Measurements from ENCODE around the gene ITGA6. TPM values are rescaled to one million over a fixed set of nuclear protein-coding genes. Genes with fewer than 3 reads are reported as not detected.

ITGA6 gene
- polyA plus RNA-seq, 4 donors = 90.8 to 121 (median 98.6) TPM

DNA sequence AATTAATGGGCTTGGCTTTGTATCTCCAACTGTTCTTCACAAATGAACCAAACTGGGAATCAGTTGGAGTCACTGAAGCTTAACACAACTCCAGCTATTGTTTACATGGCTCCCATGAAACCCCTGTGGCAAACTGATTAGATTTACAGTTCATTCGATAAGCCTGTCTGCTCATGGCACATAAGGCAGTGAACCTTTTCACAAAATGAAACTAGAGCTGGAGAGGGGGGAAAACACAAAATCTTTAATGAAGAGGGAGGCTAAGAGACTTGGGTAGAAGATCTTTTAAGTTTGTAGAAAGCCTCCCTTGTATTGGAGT lies 11.6 kb upstream of the ITGA6 start:
- DNase-seq (ENCODE audit: low read depth in 4 of 4, low spot score in 2 of 4) = no peak

GRCh38 chr2:172416447-172417058 lies 10.8 kb upstream of the ITGA6 start:
- DNase-seq (ENCODE audit: low read depth in 4 of 4, low spot score in 2 of 4) = no peak

DNA sequence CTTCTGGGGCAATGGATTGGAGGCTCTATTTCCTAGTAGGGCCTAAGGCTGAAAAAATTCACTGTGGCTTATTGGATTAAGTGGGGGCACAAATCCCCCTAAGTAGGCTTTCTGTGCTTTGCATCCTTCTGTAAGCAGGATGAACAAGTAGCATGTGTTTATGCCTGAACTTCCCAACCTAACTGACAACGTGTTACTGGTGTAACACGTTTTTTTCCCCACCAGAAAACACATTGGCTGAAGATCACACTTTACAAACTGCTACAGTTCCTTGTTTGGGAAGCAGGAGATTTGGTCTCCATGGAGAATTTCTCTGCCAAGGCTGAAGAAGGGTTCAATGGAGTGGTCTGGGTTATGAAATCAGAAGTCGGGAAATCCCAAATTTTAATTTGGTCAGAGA lies 7.2 kb upstream of the ITGA6 start:
- DNase-seq (ENCODE audit: low read depth in 4 of 4, low spot score in 2 of 4) = no peak

- no peak for DNase-seq (ENCODE audit: low read depth in 4 of 4, low spot score in 2 of 4)
Observed at GRCh38 chr2:172423160-172423559, 4.2 kb upstream of the ITGA6 start.

DNA sequence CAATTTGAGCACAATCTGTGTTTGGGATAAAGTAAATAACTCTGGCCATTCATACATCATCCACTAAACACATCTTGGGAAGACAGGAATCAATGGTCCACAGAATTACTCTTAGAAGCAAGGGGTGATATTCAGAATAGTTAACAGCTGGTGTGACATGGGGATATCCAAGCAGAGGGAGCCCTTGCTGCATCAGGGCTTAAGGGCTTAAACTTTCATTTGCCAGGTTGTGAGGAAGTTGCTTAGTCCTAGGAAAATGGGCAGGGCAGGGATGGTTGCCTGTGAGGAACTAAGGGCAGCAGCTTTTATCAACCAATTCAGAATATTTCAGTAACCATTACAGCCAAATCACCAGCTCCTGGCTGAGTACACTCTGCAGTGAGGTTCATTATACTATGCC lies 2.0 kb upstream of the ITGA6 start:
- no peak for DNase-seq (ENCODE audit: low read depth in 4 of 4, low spot score in 2 of 4)

DNA sequence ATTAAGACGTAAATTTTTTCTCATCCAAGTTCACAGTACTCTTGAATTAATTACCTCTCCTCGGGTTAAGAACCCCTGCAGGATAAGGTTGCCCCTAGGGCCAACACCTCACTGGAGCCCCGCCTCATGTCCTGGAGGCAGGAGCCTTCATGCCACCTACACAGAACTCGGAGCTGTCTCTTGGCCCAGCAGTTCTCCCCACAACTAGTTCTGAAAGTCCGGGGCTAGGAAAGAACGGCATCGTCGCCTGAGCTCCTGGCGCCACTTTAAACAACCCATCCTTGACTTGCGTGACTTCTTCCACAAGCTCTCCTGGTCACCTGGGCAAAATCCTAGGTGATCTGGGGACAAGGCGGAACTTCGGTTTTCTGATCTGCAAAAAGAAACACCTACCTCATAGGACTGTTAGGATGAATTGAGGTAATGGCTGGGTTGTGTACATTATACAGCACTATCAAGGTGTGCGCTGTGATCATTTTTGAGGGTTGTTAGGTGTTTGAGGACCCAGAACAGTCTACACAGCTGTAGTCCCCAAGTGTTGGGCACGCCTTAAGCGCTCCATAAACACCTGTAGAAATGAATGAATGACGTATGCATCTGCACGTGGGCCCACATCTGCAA lies 641 bp upstream of the ITGA6 start:
- no peak for DNase-seq (ENCODE audit: low read depth in 4 of 4, low spot score in 2 of 4)

- DNase-seq (ENCODE audit: low read depth in 4 of 4, low spot score in 2 of 4) = peak in 1 of 4 donors; percentile 48
Observed at GRCh38 chr2:172427990-172428831, 825 bp downstream of the ITGA6 start.

GRCh38 chr2:172428832-172429210 lies 1.4 kb downstream of the ITGA6 start:
- DNase-seq (ENCODE audit: low read depth in 4 of 4, low spot score in 2 of 4) = no peak

- no peak for DNase-seq (ENCODE audit: low read depth in 4 of 4, low spot score in 2 of 4)
Observed at GRCh38 chr2:172429301-172429968, 2.0 kb downstream of the ITGA6 start.

DNA sequence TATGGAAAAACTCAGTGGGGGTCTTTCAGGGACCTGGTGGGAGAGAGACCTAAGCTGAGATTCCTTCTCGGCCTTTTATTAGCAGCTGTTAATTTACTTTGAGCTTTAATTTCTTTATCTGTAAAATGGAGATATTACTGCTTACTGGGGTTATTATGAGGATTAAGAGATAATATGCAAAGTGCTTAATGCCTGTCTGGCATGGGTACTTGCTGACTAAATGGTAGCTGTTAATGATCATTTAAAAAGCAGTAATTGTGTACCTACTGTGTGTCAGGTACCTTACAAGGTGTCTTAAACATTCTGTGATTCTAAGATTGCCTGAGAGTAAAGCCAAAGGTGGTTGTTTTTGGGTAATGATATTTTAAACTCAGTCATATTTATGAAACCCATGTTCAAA lies 2.6 kb downstream of the ITGA6 start:
- DNase-seq (ENCODE audit: low read depth in 4 of 4, low spot score in 2 of 4) = no peak

GRCh38 chr2:172430678-172431077 lies 3.3 kb downstream of the ITGA6 start:
- no peak for DNase-seq (ENCODE audit: low read depth in 4 of 4, low spot score in 2 of 4)

GRCh38 chr2:172431463-172431862 lies 4.1 kb downstream of the ITGA6 start:
- no peak for DNase-seq (ENCODE audit: low read depth in 4 of 4, low spot score in 2 of 4)

DNA sequence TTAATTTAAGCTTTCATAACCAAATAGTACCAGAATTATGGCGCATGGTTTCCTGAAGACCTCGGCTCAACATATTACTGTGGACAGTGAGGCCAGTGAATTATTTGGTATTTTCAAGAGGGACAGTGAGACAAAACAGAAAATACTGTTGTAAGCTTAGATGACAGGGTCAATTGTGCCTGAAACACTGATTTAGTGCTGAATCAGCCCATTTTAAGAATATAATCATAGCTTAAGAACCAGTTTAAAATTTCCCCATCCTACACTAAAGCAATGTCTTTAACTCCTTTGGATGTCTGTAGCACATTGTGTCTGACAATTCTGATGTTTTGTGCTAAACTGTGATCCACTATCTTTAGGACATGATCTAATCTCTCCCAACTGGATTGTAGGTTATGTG lies 4.6 kb downstream of the ITGA6 start:
- no peak for DNase-seq (ENCODE audit: low read depth in 4 of 4, low spot score in 2 of 4)

DNA sequence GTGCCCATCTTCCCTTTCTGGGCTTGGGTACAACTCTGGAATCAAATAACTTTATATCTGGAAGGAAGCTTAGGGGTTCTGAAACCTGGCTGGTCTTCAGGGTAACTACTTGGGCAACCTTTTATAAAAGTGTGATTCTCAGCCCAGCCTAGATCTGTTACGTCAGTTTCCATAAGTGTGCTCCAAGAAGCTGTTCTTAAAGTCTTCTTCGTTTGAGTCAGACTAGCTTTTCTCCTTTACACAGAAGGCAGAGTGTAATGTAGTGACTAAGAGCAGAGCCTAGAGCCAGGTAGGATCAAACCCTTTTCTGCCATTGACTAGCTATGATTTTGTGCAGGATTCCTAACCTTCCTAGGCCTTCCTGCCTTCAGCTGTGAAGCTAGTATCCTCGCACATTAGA lies 5.8 kb downstream of the ITGA6 start:
- no peak for DNase-seq (ENCODE audit: low read depth in 4 of 4, low spot score in 2 of 4)

DNA sequence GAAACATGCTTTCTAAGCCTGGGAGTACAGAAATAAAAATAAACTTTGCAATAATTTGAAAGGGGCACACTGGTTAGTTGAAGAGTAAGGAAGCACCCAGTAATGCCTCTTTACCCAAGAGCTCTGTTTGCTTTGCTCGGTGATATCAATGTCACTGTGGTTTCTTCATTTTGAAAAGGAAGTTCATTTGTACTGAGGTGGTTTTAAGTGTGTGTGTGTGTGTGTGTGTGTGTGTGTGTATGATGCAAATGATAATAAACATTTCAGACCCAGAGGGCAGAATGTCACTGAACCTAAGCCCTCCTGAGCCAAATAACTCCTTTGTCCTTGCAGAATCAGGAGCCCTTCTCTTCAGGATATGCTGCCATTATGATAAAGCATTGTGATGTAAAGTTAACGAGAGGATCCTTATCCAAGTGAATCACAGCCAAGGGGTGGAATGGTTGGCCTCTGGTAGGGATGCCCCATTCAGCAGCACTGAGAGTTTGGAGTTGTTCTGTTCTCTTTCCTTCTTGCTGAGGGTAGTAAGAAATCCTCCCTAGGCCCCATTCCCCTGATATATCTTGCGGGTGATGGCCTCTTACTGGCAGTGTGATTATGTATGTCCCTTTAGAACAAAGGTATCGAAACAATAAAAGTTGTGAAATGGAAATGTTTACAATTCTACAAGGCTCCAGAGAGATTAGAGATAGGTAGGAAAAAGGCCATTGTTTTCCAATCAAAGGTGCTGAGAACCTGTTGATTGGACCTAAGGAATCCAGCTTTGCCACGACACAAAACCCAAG lies 7.6 kb downstream of the ITGA6 start:
- no peak for DNase-seq (ENCODE audit: low read depth in 4 of 4, low spot score in 2 of 4)

GRCh38 chr2:172435606-172435911 lies 8.2 kb downstream of the ITGA6 start:
- no peak for DNase-seq (ENCODE audit: low read depth in 4 of 4, low spot score in 2 of 4)

DNA sequence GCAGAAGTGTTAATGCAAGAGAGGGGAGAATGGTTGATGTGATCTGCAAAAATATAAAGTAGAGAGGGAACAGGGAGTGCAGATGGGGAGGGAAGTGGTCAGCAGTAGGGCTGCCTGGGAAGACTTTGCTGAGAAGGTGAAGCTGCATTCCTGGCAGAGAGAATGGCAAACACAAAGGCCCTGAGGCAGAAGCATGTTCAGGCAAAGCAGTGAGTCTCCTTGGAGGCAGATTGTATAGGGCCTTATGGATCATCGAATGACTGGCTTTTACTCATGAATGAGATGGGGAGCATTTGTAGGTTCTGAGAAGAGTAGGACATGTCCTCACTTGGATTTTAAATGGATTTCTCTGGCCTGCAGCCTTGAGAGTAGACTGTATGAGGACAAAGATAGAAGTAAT lies 9.5 kb downstream of the ITGA6 start:
- DNase-seq (ENCODE audit: low read depth in 4 of 4, low spot score in 2 of 4) = no peak

DNA sequence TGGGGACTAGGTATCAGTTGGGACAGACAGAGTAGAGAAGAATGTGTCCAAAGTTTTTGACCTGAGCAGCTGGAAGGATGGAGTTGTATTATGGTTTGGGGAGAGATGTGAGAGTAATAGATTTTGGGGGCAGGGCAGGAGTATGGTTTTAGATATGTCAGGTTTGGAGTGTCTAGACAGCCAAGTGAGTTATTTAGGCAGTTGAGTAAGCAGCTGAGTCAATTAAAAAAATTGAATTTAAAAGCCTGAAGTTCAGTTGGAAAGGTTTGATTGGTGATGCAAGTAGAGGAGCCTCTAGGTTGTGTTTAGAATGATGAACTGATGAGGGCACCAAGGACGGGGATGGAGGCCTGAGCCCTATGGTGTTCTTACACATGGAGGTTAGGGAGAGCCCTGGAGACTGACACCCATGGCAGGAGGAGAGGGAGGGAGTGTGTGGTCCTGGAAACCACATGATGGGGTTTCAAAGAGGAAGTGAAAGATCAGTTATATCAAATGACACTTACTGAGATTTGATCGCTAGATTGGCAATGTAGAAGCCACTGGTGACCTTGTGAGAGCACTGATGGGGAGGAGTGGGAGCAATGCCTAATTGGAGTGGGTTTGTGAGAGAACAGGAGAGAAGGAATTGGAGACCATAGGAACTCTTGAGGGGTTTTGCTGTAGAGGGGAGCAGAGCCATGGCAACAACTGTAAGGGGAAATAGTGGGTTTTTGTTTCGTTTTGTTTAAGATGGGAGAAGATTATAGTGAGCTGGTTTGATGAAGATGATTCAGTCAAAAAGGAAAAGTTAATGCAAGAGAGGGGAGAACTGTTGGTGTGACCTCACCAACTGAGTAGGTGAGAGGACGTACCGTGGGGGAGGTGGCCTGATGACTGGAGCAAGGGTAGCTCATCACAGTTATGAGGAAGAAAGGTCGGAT lies 10.3 kb downstream of the ITGA6 start:
- DNase-seq (ENCODE audit: low read depth in 4 of 4, low spot score in 2 of 4) = no peak

DNA sequence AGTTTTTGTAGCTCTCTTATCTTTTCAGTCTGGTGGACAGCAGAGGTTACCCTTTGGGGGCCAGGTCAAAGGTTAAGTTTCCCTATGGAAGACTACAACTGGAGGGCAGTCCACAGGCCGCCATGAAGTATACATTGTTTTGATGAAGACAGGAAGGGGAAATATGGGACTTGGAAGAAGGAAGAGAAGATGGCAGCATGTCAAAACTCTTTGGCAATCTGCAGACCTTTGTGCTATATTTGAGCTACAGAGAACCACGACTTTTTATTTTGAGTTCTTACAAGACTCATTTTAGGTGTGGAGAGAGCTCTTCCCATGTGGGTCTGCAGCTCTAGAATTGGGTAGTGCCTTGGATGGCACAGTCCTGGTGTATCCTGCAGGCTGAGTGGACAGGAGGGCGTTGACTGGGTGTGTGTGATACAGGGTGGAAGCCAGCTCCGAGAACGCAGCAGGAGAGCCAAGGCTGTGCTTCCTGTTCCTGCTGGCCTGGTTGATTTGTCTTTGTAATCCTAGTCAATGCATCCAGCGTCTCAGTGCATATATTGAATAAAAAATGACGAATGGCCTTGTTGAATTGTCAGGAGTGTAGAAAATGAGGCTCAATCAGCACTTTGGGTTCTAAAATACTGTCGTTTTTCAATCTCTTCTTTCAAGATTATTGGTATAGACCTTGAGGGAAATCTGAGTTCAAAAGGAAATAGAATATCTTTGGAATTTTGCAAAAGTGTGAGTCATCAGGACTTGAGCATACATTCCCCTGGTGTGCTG lies 11.5 kb downstream of the ITGA6 start:
- DNase-seq (ENCODE audit: low read depth in 4 of 4, low spot score in 2 of 4) = no peak
